ENCODE data around the gene DGKG. TPM values are rescaled to one million over a fixed set of nuclear protein-coding genes. Genes with fewer than 3 reads are reported as not detected.

Gene DGKG
- total RNA-seq, 1 experiment from 2014 or later, result 15.0 TPM

GRCh38 chr3:186258968-186259367, 103.1 kb downstream of the DGKG start:
- in situ Hi-C loops (cut with HindIII; ENCODE audit: low pct_unique_long_range_greater_than_20kb, low sequenced_read_pairs), result no loop called here
- no peak for DNase-seq (ENCODE audit: low read depth)

DNA sequence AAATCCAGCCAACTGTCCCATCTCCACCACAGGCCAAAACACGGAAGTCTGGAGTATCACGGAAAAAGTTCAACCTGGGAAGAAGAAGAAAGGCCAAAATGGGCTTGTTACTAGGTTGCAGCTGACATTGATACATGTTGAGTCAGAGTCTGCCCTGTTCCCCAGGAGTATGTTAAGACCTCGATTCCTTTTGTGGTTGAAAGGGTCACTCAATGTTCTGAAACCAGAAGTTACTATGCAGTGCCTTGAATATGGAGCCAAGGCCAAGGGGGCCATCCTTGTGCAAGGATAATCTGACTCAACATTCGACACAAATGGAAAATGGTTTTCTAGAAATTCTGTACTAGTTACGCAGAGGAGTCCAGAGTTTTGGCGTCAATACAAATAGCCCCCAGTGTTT, 104.2 kb downstream of the DGKG start:
- DNase-seq (ENCODE audit: low read depth), result no peak
- in situ Hi-C loops (cut with HindIII; ENCODE audit: low pct_unique_long_range_greater_than_20kb, low sequenced_read_pairs), result no loop called here

- DNase-seq (ENCODE audit: low read depth), result no peak
- in situ Hi-C loops (cut with HindIII; ENCODE audit: low pct_unique_long_range_greater_than_20kb, low sequenced_read_pairs), result no loop called here
Measured at GRCh38 chr3:186255703-186256331, 106.2 kb downstream of the DGKG start.

DNA sequence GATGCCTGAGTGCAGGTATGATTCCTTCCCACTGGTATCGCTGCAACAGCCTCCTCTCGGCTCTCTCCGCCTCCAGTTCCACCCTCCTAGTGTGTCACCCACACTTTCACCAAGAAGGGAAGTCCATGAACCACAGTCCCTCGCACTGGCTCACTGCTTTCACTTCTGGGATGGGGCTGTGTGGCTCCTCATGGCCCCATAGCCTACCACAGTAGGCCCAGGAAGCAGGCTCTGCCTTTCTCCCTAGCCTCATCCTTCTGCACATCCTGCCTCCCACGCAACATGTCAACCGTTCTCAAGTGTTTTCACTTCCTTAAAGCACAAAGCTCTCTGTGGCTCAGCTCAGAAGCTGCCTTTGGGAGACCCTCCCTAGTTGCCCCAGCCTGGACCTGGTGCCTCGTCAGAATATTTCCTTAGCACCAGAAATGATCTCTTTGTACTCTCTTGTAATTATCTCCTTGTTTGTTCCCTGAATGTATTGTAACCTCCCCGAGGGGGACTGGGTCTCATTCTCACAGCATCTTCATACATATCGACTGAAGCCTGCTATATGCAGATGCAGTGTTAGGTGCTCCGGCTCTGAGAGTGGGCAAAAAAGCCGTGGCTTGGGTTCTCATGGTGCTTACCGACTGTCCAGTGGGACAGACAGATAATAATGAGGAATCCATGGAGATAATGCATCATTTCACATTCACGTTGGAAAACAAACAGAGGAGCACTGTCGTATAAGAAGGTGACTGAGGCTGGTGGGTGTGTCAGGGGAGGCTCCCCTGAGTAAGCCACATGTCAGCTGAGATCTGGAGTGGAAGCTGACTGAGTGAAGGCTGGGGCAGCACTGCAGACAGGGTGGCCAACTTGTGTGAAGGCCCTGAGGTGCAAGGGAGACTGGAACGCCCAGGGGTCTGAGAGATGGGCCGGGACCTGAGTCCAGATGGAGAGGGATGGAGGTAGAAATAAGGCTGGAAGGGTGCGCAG, 107.1 kb downstream of the DGKG start:
- no peak for DNase-seq (ENCODE audit: low read depth)
- in situ Hi-C loops (cut with HindIII; ENCODE audit: low pct_unique_long_range_greater_than_20kb, low sequenced_read_pairs), result no loop called here

GRCh38 chr3:186251948-186252619, 110.0 kb downstream of the DGKG start:
- no peak for DNase-seq (ENCODE audit: low read depth)
- in situ Hi-C loops (cut with HindIII; ENCODE audit: low pct_unique_long_range_greater_than_20kb, low sequenced_read_pairs), result no loop called here

DNA sequence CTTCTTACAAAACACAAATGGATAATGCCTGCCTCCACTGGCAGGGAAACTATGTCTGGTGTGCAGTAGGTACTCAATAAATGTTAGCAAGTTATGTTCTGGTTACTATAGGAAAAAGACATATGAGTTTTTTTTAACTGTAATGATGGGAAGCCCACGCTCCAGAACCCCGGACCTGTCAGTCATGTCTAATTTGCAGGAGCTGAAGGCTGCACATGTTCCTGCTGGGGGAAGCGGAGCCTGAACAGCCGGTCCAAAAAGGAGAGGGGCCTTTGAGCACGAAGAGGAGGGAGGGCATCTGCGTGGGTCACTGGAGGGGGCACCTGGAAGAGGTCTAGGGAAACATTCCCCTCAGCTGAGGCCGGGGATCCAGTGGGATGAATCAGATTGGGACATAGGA, 113.2 kb downstream of the DGKG start:
- no peak for DNase-seq (ENCODE audit: low read depth)
- in situ Hi-C loops (cut with HindIII; ENCODE audit: low pct_unique_long_range_greater_than_20kb, low sequenced_read_pairs), result no loop called here

- in situ Hi-C loops (cut with HindIII; ENCODE audit: low pct_unique_long_range_greater_than_20kb, low sequenced_read_pairs), result no loop called here
- DNase-seq (ENCODE audit: low read depth), result no peak
Measured at GRCh38 chr3:186247821-186248814, 113.9 kb downstream of the DGKG start.

DNA sequence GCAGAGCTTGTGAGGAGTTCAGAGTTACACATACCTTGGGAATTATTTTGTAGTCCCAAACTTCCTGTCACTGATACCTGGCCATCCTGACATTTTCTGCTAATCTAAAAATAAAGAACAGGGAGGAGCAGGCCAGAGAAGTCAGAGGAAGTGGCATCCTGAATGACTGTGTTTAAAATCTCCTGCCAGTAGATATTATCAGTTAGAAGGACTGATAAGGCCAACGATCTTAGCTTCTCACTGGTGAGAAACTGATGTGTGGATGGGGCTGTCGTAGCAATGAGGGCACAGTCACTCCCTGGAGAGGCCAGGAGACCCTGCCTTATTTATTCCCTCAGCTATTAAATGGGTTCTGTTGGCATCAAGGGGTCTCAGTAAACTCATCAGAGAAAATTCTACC, 115.1 kb downstream of the DGKG start:
- DNase-seq (ENCODE audit: low read depth), result no peak
- in situ Hi-C loops (cut with HindIII; ENCODE audit: low pct_unique_long_range_greater_than_20kb, low sequenced_read_pairs), result no loop called here

- in situ Hi-C loops (cut with HindIII; ENCODE audit: low pct_unique_long_range_greater_than_20kb, low sequenced_read_pairs), result no loop called here
- no peak for DNase-seq (ENCODE audit: low read depth)
Measured at GRCh38 chr3:186244016-186244415, 118.0 kb downstream of the DGKG start.

DNA sequence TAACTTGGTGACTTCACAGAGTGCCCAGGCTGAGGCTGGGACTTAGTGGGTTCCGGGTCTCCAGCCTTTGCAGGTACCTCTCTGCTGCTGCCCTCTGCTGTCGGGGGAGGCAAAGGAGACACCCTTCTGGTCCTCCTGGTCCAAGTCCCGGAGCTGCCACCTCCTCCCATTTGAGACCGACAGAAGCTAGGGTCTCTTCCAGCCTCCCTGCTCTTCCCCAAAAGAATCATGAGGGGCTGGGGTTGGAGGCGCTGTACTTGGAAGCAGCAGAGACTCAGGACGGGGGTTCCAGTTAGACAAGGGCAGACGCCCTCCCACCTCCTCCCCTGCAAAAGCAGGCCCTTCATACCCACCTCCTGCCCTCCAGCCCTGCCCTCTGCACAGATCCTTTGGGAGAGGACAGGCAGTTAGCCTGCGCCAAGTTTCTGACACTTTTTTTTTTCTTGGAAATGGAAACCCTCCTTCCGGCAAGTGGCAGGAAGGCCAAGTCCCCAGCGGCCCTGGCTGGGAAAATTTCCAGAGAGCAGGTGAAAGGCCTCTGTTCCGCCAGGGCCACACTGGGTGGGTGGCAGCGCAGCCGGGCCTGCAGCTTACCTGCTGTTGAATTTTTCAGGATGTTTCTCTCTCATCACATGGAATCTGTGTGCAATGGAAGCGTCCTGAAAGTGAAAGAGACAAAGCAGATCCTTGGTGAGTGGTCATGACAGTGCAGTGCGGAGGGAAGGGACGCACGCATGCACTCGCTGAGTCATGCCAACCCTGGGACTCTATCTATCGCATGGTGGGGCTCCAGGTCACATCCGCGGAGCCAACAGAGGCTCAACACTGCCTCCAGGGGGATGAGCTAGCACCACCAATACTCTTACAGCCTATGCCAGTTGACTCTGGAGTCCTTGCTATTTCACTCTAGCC, 119.9 kb downstream of the DGKG start:
- in situ Hi-C loops (cut with HindIII; ENCODE audit: low pct_unique_long_range_greater_than_20kb, low sequenced_read_pairs), result no loop called here
- DNase-seq (ENCODE audit: low read depth), result peak; percentile 94

DNA sequence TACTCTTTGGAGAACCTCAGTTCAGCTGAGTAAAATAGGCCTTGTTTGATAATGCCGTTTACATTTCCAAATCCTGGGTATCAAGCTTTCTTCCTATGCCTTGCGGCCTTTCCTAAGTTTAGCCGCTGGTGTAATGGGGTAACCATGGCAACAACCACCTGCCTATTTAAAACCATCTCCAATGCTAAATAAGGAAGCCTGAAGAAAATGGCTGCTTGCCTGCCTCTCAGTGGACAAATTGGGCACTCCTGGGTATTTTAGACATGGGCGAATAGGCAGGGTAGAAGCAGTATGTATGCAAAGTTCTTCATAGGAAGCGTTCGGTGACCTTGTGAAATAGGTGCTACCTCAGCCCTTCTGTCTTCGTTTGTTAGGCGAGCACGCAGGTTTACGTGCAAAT, 122.7 kb downstream of the DGKG start:
- in situ Hi-C loops (cut with HindIII; ENCODE audit: low pct_unique_long_range_greater_than_20kb, low sequenced_read_pairs), result no loop called here
- no peak for DNase-seq (ENCODE audit: low read depth)

GRCh38 chr3:186237915-186238314, 124.1 kb downstream of the DGKG start:
- in situ Hi-C loops (cut with HindIII; ENCODE audit: low pct_unique_long_range_greater_than_20kb, low sequenced_read_pairs), result no loop called here
- DNase-seq (ENCODE audit: low read depth), result no peak

DNA sequence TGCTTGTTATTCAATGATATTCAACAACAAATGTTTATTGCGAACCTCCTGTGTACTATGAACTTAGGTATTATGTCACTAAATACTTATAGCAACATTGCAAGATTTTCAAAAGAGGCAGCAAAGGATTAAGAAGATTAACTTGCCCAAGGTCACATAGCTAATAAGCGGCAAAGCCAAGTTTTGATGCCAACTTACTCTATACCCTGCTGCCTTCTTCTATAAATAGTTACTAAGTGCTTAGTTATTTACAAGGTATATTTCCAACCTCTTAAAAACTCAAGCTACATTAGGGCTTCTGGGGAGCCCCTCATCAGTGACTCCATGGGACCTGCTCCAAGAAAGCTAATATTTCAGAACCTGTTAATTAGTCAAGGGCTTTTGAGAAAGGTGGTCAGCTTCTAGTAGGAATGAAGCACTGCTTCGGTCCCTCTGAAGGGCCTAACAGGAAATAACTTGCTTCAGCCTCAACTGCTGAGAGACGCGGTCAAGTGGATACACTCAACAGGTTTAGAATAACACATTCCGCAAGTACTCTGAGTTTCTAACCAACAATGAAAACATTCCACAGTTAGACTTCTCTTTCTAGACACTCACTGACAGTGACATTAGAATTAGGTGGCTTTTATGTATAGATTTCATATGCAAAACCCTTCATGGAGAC, 125.5 kb downstream of the DGKG start:
- DNase-seq (ENCODE audit: low read depth), result no peak
- in situ Hi-C loops (cut with HindIII; ENCODE audit: low pct_unique_long_range_greater_than_20kb, low sequenced_read_pairs), result no loop called here

DNA sequence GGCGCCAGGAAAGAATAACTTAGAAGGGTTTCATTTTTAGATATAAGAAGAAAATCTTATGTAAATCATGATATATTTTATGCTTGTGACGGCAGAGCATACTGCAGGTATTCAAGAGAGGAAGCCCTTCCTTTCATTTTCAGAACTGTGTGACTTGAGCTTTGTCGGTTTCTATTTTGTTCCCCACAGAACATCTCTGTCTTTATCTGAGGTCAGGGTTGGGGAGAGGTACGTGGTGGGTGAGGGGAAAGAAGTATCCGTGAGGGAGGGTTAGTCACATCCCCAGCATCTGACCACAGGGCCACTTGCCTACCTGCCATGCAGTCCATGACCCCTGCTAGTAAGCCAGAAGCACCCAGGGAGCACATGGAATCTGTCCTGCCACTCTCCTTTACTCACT, 126.5 kb downstream of the DGKG start:
- no peak for DNase-seq (ENCODE audit: low read depth)
- in situ Hi-C loops (cut with HindIII; ENCODE audit: low pct_unique_long_range_greater_than_20kb, low sequenced_read_pairs), result no loop called here

DNA sequence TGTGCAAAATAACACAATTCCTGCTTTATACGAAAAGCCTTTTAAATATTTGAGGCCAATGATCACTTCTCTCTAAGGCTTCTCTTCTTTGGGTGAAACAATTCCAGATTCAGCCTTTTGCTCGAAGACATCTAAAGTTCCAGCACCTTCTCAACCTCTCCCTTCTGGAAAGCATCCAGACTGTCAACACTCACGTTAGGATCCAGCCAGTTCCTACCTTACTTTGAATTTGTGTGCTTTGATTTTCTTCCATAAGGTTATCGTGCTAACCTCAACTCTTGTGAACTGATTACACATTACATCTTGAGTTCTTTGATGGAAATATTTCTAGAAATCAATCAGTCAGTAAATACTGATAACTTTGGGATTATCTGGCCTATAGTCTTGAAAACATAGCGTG, 127.9 kb downstream of the DGKG start:
- DNase-seq (ENCODE audit: low read depth), result no peak
- in situ Hi-C loops (cut with HindIII; ENCODE audit: low pct_unique_long_range_greater_than_20kb, low sequenced_read_pairs), result no loop called here

DNA sequence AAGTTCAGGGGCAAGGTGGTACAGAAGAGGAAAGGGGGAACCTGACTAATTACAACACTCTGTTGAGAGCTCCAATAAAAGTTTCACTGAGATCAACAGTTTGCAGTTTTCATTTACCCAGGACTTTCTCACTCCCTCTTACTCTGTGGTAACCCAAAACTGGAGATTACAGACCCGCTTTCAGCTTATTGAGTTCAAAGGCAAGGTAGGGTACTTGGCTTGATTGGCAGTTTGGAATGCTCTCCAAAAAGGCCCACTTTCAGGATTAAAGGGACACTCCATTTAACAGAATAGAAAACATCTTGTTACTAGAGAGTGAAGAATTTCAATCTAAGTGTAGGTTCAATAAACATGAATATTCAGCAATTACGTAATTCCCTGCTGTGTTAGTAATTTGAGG, 135.6 kb downstream of the DGKG start:
- in situ Hi-C loops (cut with HindIII; ENCODE audit: low pct_unique_long_range_greater_than_20kb, low sequenced_read_pairs), result no loop called here
- no peak for DNase-seq (ENCODE audit: low read depth)

DNA sequence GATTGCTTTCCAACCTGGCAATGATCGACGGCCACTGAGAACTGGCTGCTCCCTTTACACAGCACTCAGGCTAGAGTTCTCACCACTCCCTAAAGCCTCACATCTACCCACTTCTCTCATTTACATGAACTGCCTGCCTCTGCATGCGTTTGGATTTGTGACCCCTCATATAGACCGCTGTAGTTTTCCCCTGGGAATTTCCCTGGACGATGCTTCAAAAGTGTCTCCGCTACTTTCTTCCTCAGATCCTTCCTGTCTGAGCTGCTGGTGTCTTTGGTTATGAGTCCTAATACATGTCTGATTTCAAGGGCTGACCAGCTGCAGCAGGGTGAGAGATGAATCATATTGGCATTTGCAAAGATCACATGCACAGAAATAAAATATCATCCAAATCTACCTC, 136.4 kb downstream of the DGKG start:
- no peak for DNase-seq (ENCODE audit: low read depth)
- in situ Hi-C loops (cut with HindIII; ENCODE audit: low pct_unique_long_range_greater_than_20kb, low sequenced_read_pairs), result no loop called here

All from Caki2 (cell line).